ENCODE data around the gene CCDC148. TPM values are rescaled to one million over a fixed set of nuclear protein-coding genes. Genes with fewer than 3 reads are reported as not detected.

Gene CCDC148
- polyA plus RNA-seq, 2 of the 4 experiments (the other 2 are of a cell fraction), result 0.41 to 0.85 TPM

GRCh38 chr2:158478816-158479215 is 22.3 kb upstream of the CCDC148 start:
- Histone ChIP-seq H3K27ac (no peak overlapping the region), H3K4me3 (no peak overlapping the region), H3K4me1 (peaks cover 25% of the 10 kb centered on the region), H3K9me3 (no peaks in the 10 kb centered on the region), H3K4me2 (no peak overlapping the region)
- ATAC-seq (no peak), DNase-seq (ENCODE audit: low read depth in 1 of 2, low spot score in 1 of 2) (no peak), FAIRE-seq (no peak)
- POLR2A ChIA-PET, result no interaction called here
- no peak for TF ChIP-seq NFE2L2 (conservative IDR thresholded peaks at IDR 0.05; ENCODE audit: low read length)
- TF ChIP-seq, protein P1, sequence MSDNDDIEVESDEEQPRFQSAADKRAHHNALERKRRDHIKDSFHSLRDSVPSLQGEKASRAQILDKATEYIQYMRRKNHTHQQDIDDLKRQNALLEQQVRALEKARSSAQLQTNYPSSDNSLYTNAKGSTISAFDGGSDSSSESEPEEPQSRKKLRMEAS (IDR thresholded peaks at IDR 0.05), result no peak
- TF ChIP-seq CTCF (IDR thresholded peaks at IDR 0.05), result no peak
- no peak for TF ChIP-seq RARB (CRISPR knock-in tag; IDR thresholded peaks at IDR 0.05)
- TF ChIP-seq RNF2 (IDR thresholded peaks at IDR 0.05; ENCODE audit: borderline replicate concordance, low read depth), result no peak
- TF ChIP-seq JUNB (IDR thresholded peaks at IDR 0.05), result no peak
- TF ChIP-seq CHD2 (IDR thresholded peaks at IDR 0.05; ENCODE audit: low read length, partially characterized antibody), result no peak
- no peak for TF ChIP-seq FOXS1 (CRISPR knock-in tag; IDR thresholded peaks at IDR 0.05)
- TF ChIP-seq TFCP2L1 (CRISPR knock-in tag; IDR thresholded peaks at IDR 0.05), result no peak
- TF ChIP-seq RCOR1 (IDR thresholded peaks at IDR 0.05; ENCODE audit: low read depth, low read length), result no peak
- no peak for TF ChIP-seq EHF (CRISPR knock-in tag; IDR thresholded peaks at IDR 0.05)
- TF ChIP-seq ZC3H11A (IDR thresholded peaks at IDR 0.05), result no peak
- TF ChIP-seq BHLHE40 (IDR thresholded peaks at IDR 0.05; ENCODE audit: low read depth, low read length), result no peak
- no peak for TF ChIP-seq FOSB (CRISPR knock-in tag; IDR thresholded peaks at IDR 0.05)
- no peak for TF ChIP-seq POLR2AphosphoS2 (conservative IDR thresholded peaks at IDR 0.05; ENCODE audit: low read length)
- no peak for TF ChIP-seq KDM5A (IDR thresholded peaks at IDR 0.05)
- no peak for TF ChIP-seq E2F6 (IDR thresholded peaks at IDR 0.05; ENCODE audit: borderline replicate concordance, low read depth)
- no peak for TF ChIP-seq CEBPB (IDR thresholded peaks at IDR 0.05)
- no peak for TF ChIP-seq POLR2A (IDR thresholded peaks at IDR 0.05; ENCODE audit: low read length)
- 91% methylated on average over 1 of the region's 1 CpG for WGBS (ENCODE audit: missing lambda C conversion rate)
- CTCF ChIA-PET, result no interaction called here

- Histone ChIP-seq H3K27ac (no peak overlapping the region), H3K4me2 (no peak overlapping the region), H3K4me1 (peaks cover 19% of the 10 kb centered on the region), H3K4me3 (no peak overlapping the region), H3K9me3 (no peaks in the 10 kb centered on the region)
- FAIRE-seq (no peak), ATAC-seq (no peak), DNase-seq (ENCODE audit: low read depth in 1 of 2, low spot score in 1 of 2) (no peak)
- ChIA-PET CTCF (interaction anchor here (0.6 to 0.7 kb wide), 2 partner anchors 16 to 177 kb away, joined by 3 to 4 read pairs; no protein-coding TSS in a partner anchor), POLR2A (no interaction called here)
- WGBS (ENCODE audit: missing lambda C conversion rate), result 86% methylated on average over 6 of the region's 6 CpGs
- TF ChIP-seq SMC3 (IDR thresholded peaks at IDR 0.05), result no peak
- no peak for TF ChIP-seq EHMT2 (IDR thresholded peaks at IDR 0.05; ENCODE audit: low read depth)
- TF ChIP-seq HES2 (IDR thresholded peaks at IDR 0.05), result no peak
- TF ChIP-seq HOXA7 (CRISPR knock-in tag; IDR thresholded peaks at IDR 0.05), result no peak
- no peak for TF ChIP-seq JUNB (IDR thresholded peaks at IDR 0.05)
- TF ChIP-seq HDAC2 (IDR thresholded peaks at IDR 0.05), result no peak
- no peak for TF ChIP-seq CTCF (IDR thresholded peaks at IDR 0.05)
- TF ChIP-seq, protein P2, sequence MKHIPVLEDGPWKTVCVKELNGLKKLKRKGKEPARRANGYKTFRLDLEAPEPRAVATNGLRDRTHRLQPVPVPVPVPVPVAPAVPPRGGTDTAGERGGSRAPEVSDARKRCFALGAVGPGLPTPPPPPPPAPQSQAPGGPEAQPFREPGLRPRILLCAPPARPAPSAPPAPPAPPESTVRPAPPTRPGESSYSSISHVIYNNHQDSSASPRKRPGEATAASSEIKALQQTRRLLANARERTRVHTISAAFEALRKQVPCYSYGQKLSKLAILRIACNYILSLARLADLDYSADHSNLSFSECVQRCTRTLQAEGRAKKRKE (CRISPR knock-in tag; IDR thresholded peaks at IDR 0.05; ENCODE audit: low read depth), result no peak
- TF ChIP-seq, protein P3, sequence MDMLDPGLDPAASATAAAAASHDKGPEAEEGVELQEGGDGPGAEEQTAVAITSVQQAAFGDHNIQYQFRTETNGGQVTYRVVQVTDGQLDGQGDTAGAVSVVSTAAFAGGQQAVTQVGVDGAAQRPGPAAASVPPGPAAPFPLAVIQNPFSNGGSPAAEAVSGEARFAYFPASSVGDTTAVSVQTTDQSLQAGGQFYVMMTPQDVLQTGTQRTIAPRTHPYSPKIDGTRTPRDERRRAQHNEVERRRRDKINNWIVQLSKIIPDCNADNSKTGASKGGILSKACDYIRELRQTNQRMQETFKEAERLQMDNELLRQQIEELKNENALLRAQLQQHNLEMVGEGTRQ (IDR thresholded peaks at IDR 0.05), result no peak
- no peak for TF ChIP-seq TFCP2L1 (CRISPR knock-in tag; IDR thresholded peaks at IDR 0.05)
- TF ChIP-seq, protein P4, sequence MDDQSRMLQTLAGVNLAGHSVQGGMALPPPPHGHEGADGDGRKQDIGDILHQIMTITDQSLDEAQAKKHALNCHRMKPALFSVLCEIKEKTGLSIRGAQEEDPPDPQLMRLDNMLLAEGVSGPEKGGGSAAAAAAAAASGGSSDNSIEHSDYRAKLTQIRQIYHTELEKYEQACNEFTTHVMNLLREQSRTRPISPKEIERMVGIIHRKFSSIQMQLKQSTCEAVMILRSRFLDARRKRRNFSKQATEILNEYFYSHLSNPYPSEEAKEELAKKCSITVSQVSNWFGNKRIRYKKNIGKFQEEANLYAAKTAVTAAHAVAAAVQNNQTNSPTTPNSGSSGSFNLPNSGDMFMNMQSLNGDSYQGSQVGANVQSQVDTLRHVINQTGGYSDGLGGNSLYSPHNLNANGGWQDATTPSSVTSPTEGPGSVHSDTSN (IDR thresholded peaks at IDR 0.05), result no peak
- TF ChIP-seq, protein P5, sequence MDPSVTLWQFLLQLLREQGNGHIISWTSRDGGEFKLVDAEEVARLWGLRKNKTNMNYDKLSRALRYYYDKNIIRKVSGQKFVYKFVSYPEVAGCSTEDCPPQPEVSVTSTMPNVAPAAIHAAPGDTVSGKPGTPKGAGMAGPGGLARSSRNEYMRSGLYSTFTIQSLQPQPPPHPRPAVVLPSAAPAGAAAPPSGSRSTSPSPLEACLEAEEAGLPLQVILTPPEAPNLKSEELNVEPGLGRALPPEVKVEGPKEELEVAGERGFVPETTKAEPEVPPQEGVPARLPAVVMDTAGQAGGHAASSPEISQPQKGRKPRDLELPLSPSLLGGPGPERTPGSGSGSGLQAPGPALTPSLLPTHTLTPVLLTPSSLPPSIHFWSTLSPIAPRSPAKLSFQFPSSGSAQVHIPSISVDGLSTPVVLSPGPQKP (IDR thresholded peaks at IDR 0.05; ENCODE audit: low read depth, low read length), result no peak
- no peak for TF ChIP-seq TP53 (CRISPR knock-in tag; IDR thresholded peaks at IDR 0.05)
Measured at GRCh38 chr2:158478237-158478636, 21.7 kb upstream of the CCDC148 start.
